ENCODE results near the gene CDSN. TPM values are rescaled to one million over a fixed set of nuclear protein-coding genes. Genes with fewer than 3 reads are reported as not detected.

CDSN gene
- total and polyA plus RNA-seq, 2 donors (not counting 1 experiment from before 2014, with no cell fraction given) = not detected

GRCh38 chr6:31122791-31123706 is 2.8 kb upstream of the CDSN start:
- DNase-seq = no peak
- Mint-ChIP-seq H3K9me3 (ENCODE audit: insufficient read depth) (no peaks in the 10 kb centered on the region), H3K27ac (no peak overlapping the region), H3K27me3 (peaks cover 23% of the 10 kb centered on the region), H3K4me1 (peaks cover 2% of the 10 kb centered on the region), H3K4me3 (no peak overlapping the region)
- H3K4me3 ChIP-seq (ENCODE audit: control extremely low read depth in 1 of 5, extremely low read depth in 1 of 5, insufficient read depth in 1 of 5, low read depth in 2 of 5, low read length in 4 of 5) = no peak overlapping the region
- WGBS (ENCODE audit: insufficient coverage) = 89% methylated on average over 14 of the region's 16 CpGs
- H3K27me3 ChIP-seq (replicated peaks in 1 of 4; ENCODE audit: control extremely low read depth in 1 of 4, control insufficient read depth in 3 of 4, insufficient read depth in 4 of 4, low read length in 3 of 4) = peaks cover 0 to 7% (median 0%) of the 10 kb centered on the region in 4 experiments
- TF ChIP-seq CTCF (IDR thresholded peaks at IDR 0.05) (no peak), EZH2 (IDR thresholded peaks at IDR 0.05; ENCODE audit: borderline replicate concordance, insufficient read depth, low read depth, low read length, poor library complexity, severe bottlenecking) (no peak)
- ATAC-seq (ENCODE audit: low read depth) = no peak
- H3K9ac ChIP-seq (ENCODE audit: low read length) = no peak overlapping the region
- POLR2A ChIA-PET = no interaction called here
- no peaks in the 10 kb centered on the region for H3K4me1 ChIP-seq (ENCODE audit: control insufficient read depth in 2 of 2, insufficient read depth in 2 of 2, low read length in 2 of 2)
- H4K20me1 ChIP-seq (ENCODE audit: control insufficient read depth, insufficient read depth, low read length, poor library complexity, severe bottlenecking) = no peaks in the 10 kb centered on the region
- no peaks in the 10 kb centered on the region for H3K9me3 ChIP-seq (ENCODE audit: control extremely low read depth in 1 of 3, control insufficient read depth in 2 of 3, insufficient read depth in 1 of 3, low read length in 2 of 3)
- CTCF ChIA-PET = interaction anchor here (0.6 kb wide), 1 partner anchor 26 kb away, joined by 4 read pairs; no protein-coding TSS in a partner anchor
- no peaks in the 10 kb centered on the region for H3K79me2 ChIP-seq (ENCODE audit: control insufficient read depth, insufficient read depth, low read length)
- H3K36me3 ChIP-seq (replicated peaks in 1 of 2; ENCODE audit: control extremely low read depth in 1 of 2, control insufficient read depth in 1 of 2, extremely low read depth in 1 of 2, insufficient read depth in 2 of 2, low read length in 1 of 2) = no peaks in the 10 kb centered on the region
- H3K27ac ChIP-seq (ENCODE audit: low read length in 2 of 2) = no peak overlapping the region
- H2AFZ ChIP-seq (ENCODE audit: insufficient read depth, low read depth, low read length, poor library complexity, severe bottlenecking) = no peak overlapping the region
- intact Hi-C loops (cut with micrococcal nuclease) = no loop called here
- H3K4me2 ChIP-seq (replicated peaks; ENCODE audit: low read depth, low read length, poor library complexity, severe bottlenecking) = no peak overlapping the region
